HEK293 (cell line): ENCODE results near the gene IQCE.
"Not testable (repeated sequence)": the region's sequence is repeated elsewhere in the genome, so short reads cannot be mapped to it uniquely, and the experiment has no call there.

ENCODE experiments used
- CTCF ChIA-PET: fragments of 350-600 bp; formaldehyde crosslinking; extraction: SDS; loops from one replicate; lab custom pipeline; 2021; ENCODE audit warnings: antibody characterized with exemption; lab: Yijun Ruan, JAX
- POLR2A ChIA-PET: fragments of 300-600 bp; formaldehyde crosslinking; extraction: SDS; loops from one replicate; lab custom pipeline; 2020; ENCODE audit warnings: antibody characterized with exemption, inconsistent platforms; lab: Yijun Ruan, JAX
- H3K27ac ChIP-seq: fragments of 200-500 bp; sonication (Bioruptor generic); 2 replicates; pipeline ENCODE4 v1.5.1; 2014; ENCODE audit warnings: low read depth, low read length, control low read depth, inconsistent platforms; ENCODE audit errors: extremely low read depth
- H3K36me3 ChIP-seq, 2 experiments: fragments of 200-500 bp in 1 of 2; sonication (Bioruptor generic) in 1 of 2; 1 replicate in 1 of 2; 2 replicates in 1 of 2; pipeline ENCODE4 v1.5.1; 2014 to 2017; ENCODE audit warnings: inconsistent platforms in 2 of 2, low read length in 2 of 2; ENCODE audit not compliant: control insufficient read depth in 2 of 2, insufficient read depth in 1 of 2
- H3K4me1 ChIP-seq: fragments of 200-500 bp; sonication (Bioruptor generic); 2 replicates; pipeline ENCODE4 v1.5.1; 2014; ENCODE audit warnings: mild to moderate bottlenecking, low read length, inconsistent platforms; ENCODE audit not compliant: control insufficient read depth, insufficient read depth
- H3K4me3 ChIP-seq: 2 replicates; pipeline ENCODE4 v1.5.1; 2011; ENCODE audit warnings: low read depth, mild to moderate bottlenecking, control low read depth, low read length, moderate library complexity
- H3K9me3 ChIP-seq: fragments of 200-500 bp; sonication (Bioruptor generic); 2 replicates; pipeline ENCODE4 v1.5.1; 2014; ENCODE audit warnings: low read depth, low read length, inconsistent platforms; ENCODE audit not compliant: control insufficient read depth, insufficient read depth
- EGR2 ChIP-seq: fragments of 450-650 bp; formaldehyde crosslinking; IDR thresholded peaks from 2 replicates; pipeline ENCODE4 v1.5.1; 2016; ENCODE audit warnings: low read depth, missing biosample characterization, missing genetic modification characterization
- KLF10 ChIP-seq: fragments of 450-650 bp; IDR thresholded peaks from 2 replicates; pipeline ENCODE4 v1.5.1; 2018; ENCODE audit warnings: missing biosample characterization, mild to moderate bottlenecking, missing genetic modification characterization
- MYNN ChIP-seq: fragments of 450-650 bp; formaldehyde crosslinking; IDR thresholded peaks from 2 replicates; pipeline ENCODE4 v1.5.1; 2016; ENCODE audit warnings: missing biosample characterization, missing genetic modification characterization, borderline replicate concordance
- ZNF112 ChIP-seq: fragments of 450-650 bp; formaldehyde crosslinking; IDR thresholded peaks from 2 replicates; pipeline ENCODE4 v1.5.0; 2017; ENCODE audit warnings: missing biosample characterization, missing genetic modification characterization
- ZNF121 ChIP-seq: fragments of 450-650 bp; formaldehyde crosslinking; IDR thresholded peaks from 2 replicates; pipeline ENCODE4 v1.5.1; 2016; ENCODE audit warnings: missing biosample characterization, missing genetic modification characterization
- ZNF174 ChIP-seq: fragments of 450-650 bp; formaldehyde crosslinking; IDR thresholded peaks from 2 replicates; pipeline ENCODE4 v1.5.0; 2017; ENCODE audit warnings: missing biosample characterization, mild to moderate bottlenecking, missing genetic modification characterization
- ZNF600 ChIP-seq: fragments of 450-650 bp; formaldehyde crosslinking; IDR thresholded peaks from 2 replicates; pipeline ENCODE4 v1.5.1; 2016; ENCODE audit warnings: missing biosample characterization, missing genetic modification characterization
- ZNF629 ChIP-seq: fragments of 450-650 bp; formaldehyde crosslinking; IDR thresholded peaks from 2 replicates; pipeline ENCODE4 v1.5.1; 2017; ENCODE audit warnings: missing biosample characterization, missing genetic modification characterization
- ZNF660 ChIP-seq: fragments of 450-650 bp; IDR thresholded peaks from 2 replicates; pipeline ENCODE4 v1.5.1; 2018; ENCODE audit warnings: missing biosample characterization, mild to moderate bottlenecking, missing genetic modification characterization
- TF ChIP-seq, protein P1 (sequence below): fragments of 450-650 bp; formaldehyde crosslinking; optimal IDR thresholded peaks from 2 replicates; pipeline ENCODE3; 2016; ENCODE audit warnings: missing biosample characterization, mild to moderate bottlenecking, missing genetic modification characterization
- TF ChIP-seq, protein P2 (sequence below): fragments of 450-650 bp; formaldehyde crosslinking; IDR thresholded peaks from 2 replicates; pipeline ENCODE4 v1.5.1; 2017; ENCODE audit warnings: missing biosample characterization, missing genetic modification characterization
- TF ChIP-seq, protein P3 (sequence below): fragments of 450-650 bp; formaldehyde crosslinking; IDR thresholded peaks from 2 replicates; pipeline ENCODE4 v1.5.1; 2016; ENCODE audit warnings: missing biosample characterization, missing genetic modification characterization
- TF ChIP-seq, protein P4 (sequence below): fragments of 450-650 bp; formaldehyde crosslinking; IDR thresholded peaks from 2 replicates; pipeline ENCODE4 v1.5.1; 2016; ENCODE audit warnings: missing biosample characterization, missing genetic modification characterization
- TF ChIP-seq, protein P5 (sequence below): fragments of 450-650 bp; formaldehyde crosslinking; IDR thresholded peaks from 2 replicates; pipeline ENCODE4 v1.5.1; 2016; ENCODE audit warnings: missing biosample characterization, missing genetic modification characterization
- TF ChIP-seq, protein P6 (sequence below): fragments of 450-650 bp; formaldehyde crosslinking; conservative IDR thresholded peaks from 2 replicates; pipeline ENCODE4 v1.5.1; 2016; ENCODE audit warnings: low read depth, missing biosample characterization, missing genetic modification characterization
- TF ChIP-seq, protein P7 (sequence below): fragments of 450-650 bp; formaldehyde crosslinking; IDR thresholded peaks from 2 replicates; pipeline ENCODE4 v1.5.1; 2017; ENCODE audit warnings: missing biosample characterization, missing genetic modification characterization

Gene IQCE

DNA sequence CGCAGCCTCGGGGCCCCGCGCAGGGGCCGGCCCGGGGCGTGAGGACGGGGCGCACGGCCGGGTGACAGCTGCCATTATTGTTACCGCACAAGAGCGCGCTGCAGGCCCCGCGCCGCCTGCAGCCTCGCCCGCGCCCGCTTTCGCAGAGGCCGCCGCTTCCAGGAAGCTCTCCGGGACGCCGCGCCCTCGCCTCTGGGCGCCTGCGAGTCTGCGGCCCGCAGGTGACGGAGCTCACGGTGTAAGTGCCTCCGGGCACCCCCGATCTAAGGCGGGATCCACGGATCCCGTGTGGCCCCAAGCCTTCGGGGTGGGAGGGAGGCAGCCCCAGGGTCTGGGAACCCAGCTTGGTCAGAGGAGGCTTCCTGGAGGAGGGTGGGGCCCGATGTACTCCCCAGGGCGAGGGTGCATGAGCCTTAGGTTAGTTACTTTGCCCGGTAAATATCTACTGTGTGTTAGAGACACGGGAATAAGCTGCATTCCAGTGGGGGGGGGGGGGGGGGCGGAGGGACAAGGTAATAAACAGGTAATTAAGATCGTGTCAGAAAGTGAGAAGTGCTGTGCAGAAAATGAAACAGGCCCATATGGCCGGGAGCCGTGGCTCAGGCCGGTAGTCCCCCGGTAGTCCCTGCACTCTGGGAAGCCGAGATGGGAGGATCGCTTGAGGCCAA lies 638 bp downstream of the IQCE start (continued):
- TF ChIP-seq, protein P1, sequence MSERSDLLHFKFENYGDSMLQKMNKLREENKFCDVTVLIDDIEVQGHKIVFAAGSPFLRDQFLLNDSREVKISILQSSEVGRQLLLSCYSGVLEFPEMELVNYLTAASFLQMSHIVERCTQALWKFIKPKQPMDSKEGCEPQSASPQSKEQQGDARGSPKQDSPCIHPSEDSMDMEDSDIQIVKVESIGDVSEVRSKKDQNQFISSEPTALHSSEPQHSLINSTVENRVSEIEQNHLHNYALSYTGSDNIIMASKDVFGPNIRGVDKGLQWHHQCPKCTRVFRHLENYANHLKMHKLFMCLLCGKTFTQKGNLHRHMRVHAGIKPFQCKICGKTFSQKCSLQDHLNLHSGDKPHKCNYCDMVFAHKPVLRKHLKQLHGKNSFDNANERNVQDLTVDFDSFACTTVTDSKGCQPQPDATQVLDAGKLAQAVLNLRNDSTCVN (tag by site-specific recombination) = peak; percentile 71
- no peak for TF ChIP-seq ZNF629 (tag by site-specific recombination)
- TF ChIP-seq, protein P2, sequence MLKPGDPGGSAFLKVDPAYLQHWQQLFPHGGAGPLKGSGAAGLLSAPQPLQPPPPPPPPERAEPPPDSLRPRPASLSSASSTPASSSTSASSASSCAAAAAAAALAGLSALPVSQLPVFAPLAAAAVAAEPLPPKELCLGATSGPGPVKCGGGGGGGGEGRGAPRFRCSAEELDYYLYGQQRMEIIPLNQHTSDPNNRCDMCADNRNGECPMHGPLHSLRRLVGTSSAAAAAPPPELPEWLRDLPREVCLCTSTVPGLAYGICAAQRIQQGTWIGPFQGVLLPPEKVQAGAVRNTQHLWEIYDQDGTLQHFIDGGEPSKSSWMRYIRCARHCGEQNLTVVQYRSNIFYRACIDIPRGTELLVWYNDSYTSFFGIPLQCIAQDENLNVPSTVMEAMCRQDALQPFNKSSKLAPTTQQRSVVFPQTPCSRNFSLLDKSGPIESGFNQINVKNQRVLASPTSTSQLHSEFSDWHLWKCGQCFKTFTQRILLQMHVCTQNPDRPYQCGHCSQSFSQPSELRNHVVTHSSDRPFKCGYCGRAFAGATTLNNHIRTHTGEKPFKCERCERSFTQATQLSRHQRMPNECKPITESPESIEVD = no peak
- TF ChIP-seq, protein P3, sequence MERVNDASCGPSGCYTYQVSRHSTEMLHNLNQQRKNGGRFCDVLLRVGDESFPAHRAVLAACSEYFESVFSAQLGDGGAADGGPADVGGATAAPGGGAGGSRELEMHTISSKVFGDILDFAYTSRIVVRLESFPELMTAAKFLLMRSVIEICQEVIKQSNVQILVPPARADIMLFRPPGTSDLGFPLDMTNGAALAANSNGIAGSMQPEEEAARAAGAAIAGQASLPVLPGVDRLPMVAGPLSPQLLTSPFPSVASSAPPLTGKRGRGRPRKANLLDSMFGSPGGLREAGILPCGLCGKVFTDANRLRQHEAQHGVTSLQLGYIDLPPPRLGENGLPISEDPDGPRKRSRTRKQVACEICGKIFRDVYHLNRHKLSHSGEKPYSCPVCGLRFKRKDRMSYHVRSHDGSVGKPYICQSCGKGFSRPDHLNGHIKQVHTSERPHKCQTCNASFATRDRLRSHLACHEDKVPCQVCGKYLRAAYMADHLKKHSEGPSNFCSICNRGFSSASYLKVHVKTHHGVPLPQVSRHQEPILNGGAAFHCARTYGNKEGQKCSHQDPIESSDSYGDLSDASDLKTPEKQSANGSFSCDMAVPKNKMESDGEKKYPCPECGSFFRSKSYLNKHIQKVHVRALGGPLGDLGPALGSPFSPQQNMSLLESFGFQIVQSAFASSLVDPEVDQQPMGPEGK (tag by site-specific recombination) = peak; percentile 40
- 0 out of 2 replicates have a peak, but pooled peaks have one; percentile 4 for TF ChIP-seq KLF10
- TF ChIP-seq, protein P4, sequence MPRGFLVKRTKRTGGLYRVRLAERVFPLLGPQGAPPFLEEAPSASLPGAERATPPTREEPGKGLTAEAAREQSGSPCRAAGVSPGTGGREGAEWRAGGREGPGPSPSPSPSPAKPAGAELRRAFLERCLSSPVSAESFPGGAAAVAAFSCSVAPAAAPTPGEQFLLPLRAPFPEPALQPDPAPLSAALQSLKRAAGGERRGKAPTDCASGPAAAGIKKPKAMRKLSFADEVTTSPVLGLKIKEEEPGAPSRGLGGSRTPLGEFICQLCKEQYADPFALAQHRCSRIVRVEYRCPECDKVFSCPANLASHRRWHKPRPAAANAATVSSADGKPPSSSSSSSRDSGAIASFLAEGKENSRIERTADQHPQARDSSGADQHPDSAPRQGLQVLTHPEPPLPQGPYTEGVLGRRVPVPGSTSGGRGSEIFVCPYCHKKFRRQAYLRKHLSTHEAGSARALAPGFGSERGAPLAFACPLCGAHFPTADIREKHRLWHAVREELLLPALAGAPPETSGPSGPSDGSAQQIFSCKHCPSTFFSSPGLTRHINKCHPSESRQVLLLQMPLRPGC = no peak

DNA sequence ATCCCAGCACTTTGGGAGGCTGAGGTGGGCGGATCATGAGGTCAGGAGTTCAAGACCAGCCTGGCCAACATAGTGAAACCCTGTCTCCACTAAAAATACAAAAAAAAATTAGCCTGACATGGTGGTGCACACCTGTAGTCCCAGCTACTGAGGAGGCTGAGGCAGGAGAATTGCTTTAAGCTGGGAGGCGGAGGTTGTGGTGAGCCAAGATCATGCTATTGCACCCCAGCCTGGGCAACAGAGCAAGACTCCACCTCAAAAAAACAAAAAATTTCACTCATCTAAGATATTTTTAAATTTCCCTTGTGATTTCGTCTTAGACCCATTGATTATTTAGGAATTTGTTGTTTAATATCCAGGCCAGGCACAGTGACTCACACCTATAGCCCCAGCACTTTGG lies 5.2 kb downstream of the IQCE start:
- H3K4me1 ChIP-seq, POLR2A ChIA-PET, CTCF ChIA-PET, H3K36me3 ChIP-seq, H3K9me3 ChIP-seq, H3K27ac ChIP-seq, H3K4me3 ChIP-seq: not testable (repeated sequence)
- peak; percentile 65 for TF ChIP-seq ZNF121 (tag by site-specific recombination)
- TF ChIP-seq, protein P5, sequence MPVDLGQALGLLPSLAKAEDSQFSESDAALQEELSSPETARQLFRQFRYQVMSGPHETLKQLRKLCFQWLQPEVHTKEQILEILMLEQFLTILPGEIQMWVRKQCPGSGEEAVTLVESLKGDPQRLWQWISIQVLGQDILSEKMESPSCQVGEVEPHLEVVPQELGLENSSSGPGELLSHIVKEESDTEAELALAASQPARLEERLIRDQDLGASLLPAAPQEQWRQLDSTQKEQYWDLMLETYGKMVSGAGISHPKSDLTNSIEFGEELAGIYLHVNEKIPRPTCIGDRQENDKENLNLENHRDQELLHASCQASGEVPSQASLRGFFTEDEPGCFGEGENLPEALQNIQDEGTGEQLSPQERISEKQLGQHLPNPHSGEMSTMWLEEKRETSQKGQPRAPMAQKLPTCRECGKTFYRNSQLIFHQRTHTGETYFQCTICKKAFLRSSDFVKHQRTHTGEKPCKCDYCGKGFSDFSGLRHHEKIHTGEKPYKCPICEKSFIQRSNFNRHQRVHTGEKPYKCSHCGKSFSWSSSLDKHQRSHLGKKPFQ = 0 out of 2 replicates have a peak, but pooled peaks have one; percentile 16

DNA sequence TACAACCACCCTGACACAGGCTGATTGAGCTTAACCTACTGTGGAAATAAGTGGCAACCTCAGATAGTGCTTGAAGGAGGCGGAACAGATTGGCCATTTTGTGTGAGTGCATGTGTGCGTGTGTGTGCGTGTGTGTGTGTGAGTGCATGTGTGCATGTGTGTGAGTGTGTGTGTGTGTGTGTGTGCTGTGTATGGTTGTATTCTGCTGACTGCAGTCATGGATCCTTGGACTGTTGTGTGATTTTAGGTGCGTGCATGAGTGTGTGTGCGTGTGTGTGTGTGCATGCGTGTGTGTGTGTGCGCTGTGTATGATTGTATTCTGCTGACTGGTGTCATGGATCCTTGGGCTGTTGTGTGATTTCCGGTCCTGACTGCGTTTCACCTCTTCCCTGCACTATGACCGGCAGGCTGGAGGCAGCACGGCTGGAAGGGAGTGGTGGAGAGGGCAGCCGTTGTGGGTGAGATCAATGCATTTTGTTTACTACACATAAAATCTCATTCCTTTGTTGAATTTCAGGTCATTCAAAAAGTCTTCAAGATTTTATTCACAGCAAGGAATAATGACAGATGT lies 6.3 kb downstream of the IQCE start:
- H3K4me3 ChIP-seq = no peak overlapping the region
- H3K36me3 ChIP-seq = peaks cover 6 to 8% of the 10 kb centered on the region in 2 experiments; a peak in 2 of 3 replicates
- H3K9me3 ChIP-seq = no peaks in the 10 kb centered on the region
- no peaks in the 10 kb centered on the region for H3K4me1 ChIP-seq
- no peak overlapping the region for H3K27ac ChIP-seq
- POLR2A ChIA-PET = no interaction called here
- CTCF ChIA-PET = no interaction called here
- TF ChIP-seq, protein P6, sequence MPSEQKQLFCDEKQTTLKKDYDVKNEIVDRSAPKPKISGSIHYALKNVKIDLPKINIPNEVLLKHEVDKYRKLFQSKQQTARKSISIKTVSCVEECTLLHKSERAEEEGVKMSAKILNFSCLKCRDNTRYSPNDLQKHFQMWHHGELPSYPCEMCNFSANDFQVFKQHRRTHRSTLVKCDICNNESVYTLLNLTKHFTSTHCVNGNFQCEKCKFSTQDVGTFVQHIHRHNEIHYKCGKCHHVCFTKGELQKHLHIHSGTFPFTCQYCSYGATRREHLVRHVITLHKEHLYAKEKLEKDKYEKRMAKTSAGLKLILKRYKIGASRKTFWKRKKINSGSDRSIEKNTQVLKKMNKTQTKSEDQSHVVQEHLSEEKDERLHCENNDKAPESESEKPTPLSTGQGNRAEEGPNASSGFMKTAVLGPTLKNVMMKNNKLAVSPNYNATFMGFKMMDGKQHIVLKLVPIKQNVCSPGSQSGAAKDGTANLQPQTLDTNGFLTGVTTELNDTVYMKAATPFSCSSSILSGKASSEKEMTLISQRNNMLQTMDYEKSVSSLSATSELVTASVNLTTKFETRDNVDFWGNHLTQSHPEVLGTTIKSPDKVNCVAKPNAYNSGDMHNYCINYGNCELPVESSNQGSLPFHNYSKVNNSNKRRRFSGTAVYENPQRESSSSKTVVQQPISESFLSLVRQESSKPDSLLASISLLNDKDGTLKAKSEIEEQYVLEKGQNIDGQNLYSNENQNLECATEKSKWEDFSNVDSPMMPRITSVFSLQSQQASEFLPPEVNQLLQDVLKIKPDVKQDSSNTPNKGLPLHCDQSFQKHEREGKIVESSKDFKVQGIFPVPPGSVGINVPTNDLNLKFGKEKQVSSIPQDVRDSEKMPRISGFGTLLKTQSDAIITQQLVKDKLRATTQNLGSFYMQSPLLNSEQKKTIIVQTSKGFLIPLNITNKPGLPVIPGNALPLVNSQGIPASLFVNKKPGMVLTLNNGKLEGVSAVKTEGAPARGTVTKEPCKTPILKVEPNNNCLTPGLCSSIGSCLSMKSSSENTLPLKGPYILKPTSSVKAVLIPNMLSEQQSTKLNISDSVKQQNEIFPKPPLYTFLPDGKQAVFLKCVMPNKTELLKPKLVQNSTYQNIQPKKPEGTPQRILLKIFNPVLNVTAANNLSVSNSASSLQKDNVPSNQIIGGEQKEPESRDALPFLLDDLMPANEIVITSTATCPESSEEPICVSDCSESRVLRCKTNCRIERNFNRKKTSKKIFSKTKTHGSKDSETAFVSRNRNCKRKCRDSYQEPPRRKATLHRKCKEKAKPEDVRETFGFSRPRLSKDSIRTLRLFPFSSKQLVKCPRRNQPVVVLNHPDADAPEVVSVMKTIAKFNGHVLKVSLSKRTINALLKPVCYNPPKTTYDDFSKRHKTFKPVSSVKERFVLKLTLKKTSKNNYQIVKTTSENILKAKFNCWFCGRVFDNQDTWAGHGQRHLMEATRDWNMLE (tag by site-specific recombination) = no peak
- TF ChIP-seq ZNF112 (no peak), ZNF174 (tag by site-specific recombination) (no peak), EGR2 (tag by site-specific recombination) (no peak), ZNF660 (tag by site-specific recombination) (no peak), ZNF600 (tag by site-specific recombination) (0 out of 2 replicates have a peak, but pooled peaks have one; percentile 43), MYNN (tag by site-specific recombination) (no peak)
- TF ChIP-seq, protein P7, sequence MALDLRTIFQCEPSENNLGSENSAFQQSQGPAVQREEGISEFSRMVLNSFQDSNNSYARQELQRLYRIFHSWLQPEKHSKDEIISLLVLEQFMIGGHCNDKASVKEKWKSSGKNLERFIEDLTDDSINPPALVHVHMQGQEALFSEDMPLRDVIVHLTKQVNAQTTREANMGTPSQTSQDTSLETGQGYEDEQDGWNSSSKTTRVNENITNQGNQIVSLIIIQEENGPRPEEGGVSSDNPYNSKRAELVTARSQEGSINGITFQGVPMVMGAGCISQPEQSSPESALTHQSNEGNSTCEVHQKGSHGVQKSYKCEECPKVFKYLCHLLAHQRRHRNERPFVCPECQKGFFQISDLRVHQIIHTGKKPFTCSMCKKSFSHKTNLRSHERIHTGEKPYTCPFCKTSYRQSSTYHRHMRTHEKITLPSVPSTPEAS = peak; percentile 98
